Subcutaneous abdominal adipose tissue (tissue), 5 donors: ENCODE data around the gene SLC2A14.
"Not testable (repeated sequence)": the region's sequence is repeated elsewhere in the genome, so short reads cannot be mapped to it uniquely, and the experiment has no call there.

Experiments
- H3K27ac ChIP-seq: one replicate; pipeline ENCODE4 v1.7.0; 2013; ENCODE audit warnings: low read depth, mild to moderate bottlenecking, inconsistent platforms, low read length, moderate library complexity
- H3K27me3 ChIP-seq, 5 donors: one replicate each; pipeline ENCODE4 v1.7.0; 2013; ENCODE audit warnings: low read length in 5 of 5, inconsistent platforms in 1 of 5; ENCODE audit not compliant: control insufficient read depth in 5 of 5, insufficient read depth in 4 of 5
- H3K36me3 ChIP-seq, 5 donors: one replicate each; pipeline ENCODE4 v1.7.0; 2013; ENCODE audit warnings: low read length in 5 of 5; ENCODE audit not compliant: control insufficient read depth in 5 of 5, insufficient read depth in 5 of 5
- H3K4me1 ChIP-seq, 5 donors: one replicate each; pipeline ENCODE4 v1.7.0; 2013; ENCODE audit warnings: low read length in 5 of 5, mild to moderate bottlenecking in 3 of 5, moderate library complexity in 1 of 5; ENCODE audit not compliant: control insufficient read depth in 5 of 5, insufficient read depth in 5 of 5
- H3K4me3 ChIP-seq, 5 donors: one replicate each; pipeline ENCODE4 v1.7.0; 2013; ENCODE audit warnings: low read length in 5 of 5, low read depth in 1 of 5
- H3K9ac ChIP-seq, 5 donors: one replicate each; pipeline ENCODE4 v1.7.0; 2013; ENCODE audit warnings: low read length in 5 of 5, mild to moderate bottlenecking in 4 of 5, moderate library complexity in 3 of 5
- H3K9me3 ChIP-seq, 5 donors: one replicate each; pipeline ENCODE4 v1.7.0; 2013; ENCODE audit warnings: low read length in 5 of 5; ENCODE audit not compliant: control insufficient read depth in 5 of 5
- donor health status: healthy.
- donor health status: healthy.
- donor health status: healthy.
- donor health status: healthy.
- donor health status: healthy.

The SLC2A14 gene

GRCh38 chr12:7839226-7839625 is 33.5 kb downstream of the SLC2A14 start:
- not testable (repeated sequence) for H3K9ac ChIP-seq, H3K27me3 ChIP-seq, H3K9me3 ChIP-seq, H3K4me1 ChIP-seq, H3K4me3 ChIP-seq, H3K36me3 ChIP-seq, H3K27ac ChIP-seq

GRCh38 chr12:7837366-7837765 is 35.3 kb downstream of the SLC2A14 start:
- H3K9me3 ChIP-seq: no peaks in the 10 kb centered on the region
- H3K27me3 ChIP-seq: no peaks in the 10 kb centered on the region
- no peak overlapping the region for H3K9ac ChIP-seq
- no peak overlapping the region for H3K4me3 ChIP-seq
- no peaks in the 10 kb centered on the region for H3K36me3 ChIP-seq
- no peak overlapping the region for H3K27ac ChIP-seq
- no peaks in the 10 kb centered on the region for H3K4me1 ChIP-seq

- Histone ChIP-seq H3K27me3 (no peaks in the 10 kb centered on the region), H3K4me3 (no peak overlapping the region), H3K36me3 (no peaks in the 10 kb centered on the region), H3K27ac (no peak overlapping the region), H3K9ac (no peak overlapping the region), H3K4me1 (peaks cover 0 to 4% (median 0%) of the 10 kb centered on the region in 5 donors), H3K9me3 (no peaks in the 10 kb centered on the region)
Observed at GRCh38 chr12:7835766-7836165, 36.9 kb downstream of the SLC2A14 start.

GRCh38 chr12:7835116-7835515 is 37.6 kb downstream of the SLC2A14 start:
- Histone ChIP-seq H3K27ac (no peak overlapping the region), H3K9me3 (no peaks in the 10 kb centered on the region), H3K27me3 (no peaks in the 10 kb centered on the region), H3K36me3 (no peaks in the 10 kb centered on the region), H3K4me1 (peaks cover 0 to 4% (median 0%) of the 10 kb centered on the region in 5 donors), H3K9ac (no peak overlapping the region), H3K4me3 (no peak overlapping the region)

GRCh38 chr12:7834701-7835100 is 38.0 kb downstream of the SLC2A14 start:
- Histone ChIP-seq H3K9me3 (no peaks in the 10 kb centered on the region), H3K36me3 (no peaks in the 10 kb centered on the region), H3K4me3 (no peak overlapping the region), H3K4me1 (peaks cover 0 to 4% (median 0%) of the 10 kb centered on the region in 5 donors), H3K27me3 (no peaks in the 10 kb centered on the region), H3K27ac (no peak overlapping the region), H3K9ac (no peak overlapping the region)

- Histone ChIP-seq H3K9me3 (no peaks in the 10 kb centered on the region), H3K27me3 (no peaks in the 10 kb centered on the region), H3K4me3 (no peak overlapping the region), H3K4me1 (peaks cover 0 to 4% (median 0%) of the 10 kb centered on the region in 5 donors), H3K27ac (no peak overlapping the region), H3K9ac (no peak overlapping the region), H3K36me3 (no peaks in the 10 kb centered on the region)
Observed at GRCh38 chr12:7833831-7834230, 38.9 kb downstream of the SLC2A14 start.

GRCh38 chr12:7833201-7833600 is 39.5 kb downstream of the SLC2A14 start:
- H3K27ac ChIP-seq, H3K9ac ChIP-seq, H3K36me3 ChIP-seq, H3K9me3 ChIP-seq, H3K4me1 ChIP-seq, H3K4me3 ChIP-seq, H3K27me3 ChIP-seq: not testable (repeated sequence)

- no peak overlapping the region for H3K9ac ChIP-seq
- no peaks in the 10 kb centered on the region for H3K36me3 ChIP-seq
- no peak overlapping the region for H3K4me3 ChIP-seq
Observed at GRCh38 chr12:7832059-7832696, 40.5 kb downstream of the SLC2A14 start.

GRCh38 chr12:7829737-7830136 is 43.0 kb downstream of the SLC2A14 start:
- H3K4me3 ChIP-seq, H3K27ac ChIP-seq, H3K9me3 ChIP-seq, H3K36me3 ChIP-seq, H3K9ac ChIP-seq, H3K27me3 ChIP-seq, H3K4me1 ChIP-seq: not testable (repeated sequence)

More at GRCh38 chr12:7832059-7832696, 40.5 kb downstream of the SLC2A14 start:
- H3K27ac ChIP-seq: no peak overlapping the region
- H3K9me3 ChIP-seq: no peaks in the 10 kb centered on the region
- no peaks in the 10 kb centered on the region for H3K27me3 ChIP-seq
- H3K4me1 ChIP-seq: peaks cover 0 to 4% (median 0%) of the 10 kb centered on the region in 5 donors

- not testable (repeated sequence) for H3K9me3 ChIP-seq, H3K4me3 ChIP-seq, H3K4me1 ChIP-seq, H3K36me3 ChIP-seq, H3K27me3 ChIP-seq, H3K9ac ChIP-seq, H3K27ac ChIP-seq
Observed at GRCh38 chr12:7825754-7826153, 47.0 kb downstream of the SLC2A14 start.
